OCI-LY1 (cell line): ENCODE results near the gene NDUFA3.

ENCODE experiments used
- EZH2 ChIP-seq: fragments of 200-600 bp; sonication (generic), shearing (Covaris generic); IDR thresholded peaks from 2 replicates; pipeline ENCODE4 v1.8.0; 2017; ENCODE audit warnings: borderline replicate concordance, mixed run types, mild to moderate bottlenecking, antibody characterized with exemption, low read length, moderate library complexity, mixed read lengths
- TF ChIP-seq, protein P1 (sequence below): fragments of 200-600 bp; sonication (generic), shearing (Covaris generic); IDR thresholded peaks from 2 replicates; pipeline ENCODE4 v1.5.1; 2017; ENCODE audit warnings: mild to moderate bottlenecking, antibody characterized with exemption, low read length, moderate library complexity, mixed read lengths

DNA sequence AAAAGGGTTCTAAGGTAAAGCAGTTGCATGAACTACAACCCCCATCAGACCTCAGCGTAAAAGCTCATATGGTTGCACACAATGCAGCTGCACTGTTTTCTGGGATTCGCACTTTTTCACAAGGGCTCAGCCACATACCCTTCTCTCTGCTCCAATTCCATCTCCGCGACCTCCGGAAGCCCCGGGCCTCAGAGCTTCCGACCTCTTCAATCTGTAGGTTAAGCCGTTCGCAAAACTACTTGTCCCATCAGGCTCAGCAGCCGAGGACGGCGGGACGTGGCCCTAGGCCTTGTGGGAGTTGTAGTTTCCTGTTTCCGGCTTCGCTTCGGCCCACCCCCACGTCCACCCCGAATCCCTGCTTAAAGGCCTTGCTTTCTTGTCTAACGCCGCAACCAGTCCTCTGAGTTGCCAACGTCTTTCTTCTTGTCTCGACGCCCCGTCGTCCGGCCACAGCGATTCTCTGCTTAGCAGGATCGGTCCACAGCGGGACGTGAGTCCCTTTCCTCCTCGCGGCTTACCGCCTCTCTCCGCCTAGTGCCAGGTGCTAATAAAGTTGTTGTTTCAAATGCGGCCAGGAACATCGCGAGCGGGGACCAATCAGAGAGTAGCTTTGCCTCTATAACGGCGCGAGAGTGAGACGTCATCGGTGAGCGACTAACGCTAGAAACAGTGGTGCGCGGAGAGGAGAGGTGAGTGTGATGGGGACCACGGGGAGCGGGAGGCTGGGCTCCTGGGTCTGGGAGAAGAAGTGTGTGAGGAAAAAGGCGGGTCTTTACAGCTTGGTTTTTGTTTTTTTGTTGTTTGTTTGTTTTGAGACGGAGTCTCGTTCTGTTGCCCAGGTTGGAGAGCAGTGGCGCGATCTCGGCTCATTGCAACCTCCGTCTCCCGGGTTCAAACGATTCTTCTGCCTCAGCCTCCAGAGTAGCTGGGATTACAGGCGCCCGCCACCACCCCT, 12.7 kb downstream of the NDUFA3 start, which contains the start of the genes PRPF31 and TFPT:
- TF ChIP-seq, protein P1, sequence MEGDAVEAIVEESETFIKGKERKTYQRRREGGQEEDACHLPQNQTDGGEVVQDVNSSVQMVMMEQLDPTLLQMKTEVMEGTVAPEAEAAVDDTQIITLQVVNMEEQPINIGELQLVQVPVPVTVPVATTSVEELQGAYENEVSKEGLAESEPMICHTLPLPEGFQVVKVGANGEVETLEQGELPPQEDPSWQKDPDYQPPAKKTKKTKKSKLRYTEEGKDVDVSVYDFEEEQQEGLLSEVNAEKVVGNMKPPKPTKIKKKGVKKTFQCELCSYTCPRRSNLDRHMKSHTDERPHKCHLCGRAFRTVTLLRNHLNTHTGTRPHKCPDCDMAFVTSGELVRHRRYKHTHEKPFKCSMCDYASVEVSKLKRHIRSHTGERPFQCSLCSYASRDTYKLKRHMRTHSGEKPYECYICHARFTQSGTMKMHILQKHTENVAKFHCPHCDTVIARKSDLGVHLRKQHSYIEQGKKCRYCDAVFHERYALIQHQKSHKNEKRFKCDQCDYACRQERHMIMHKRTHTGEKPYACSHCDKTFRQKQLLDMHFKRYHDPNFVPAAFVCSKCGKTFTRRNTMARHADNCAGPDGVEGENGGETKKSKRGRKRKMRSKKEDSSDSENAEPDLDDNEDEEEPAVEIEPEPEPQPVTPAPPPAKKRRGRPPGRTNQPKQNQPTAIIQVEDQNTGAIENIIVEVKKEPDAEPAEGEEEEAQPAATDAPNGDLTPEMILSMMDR: no peak
- no peak for TF ChIP-seq EZH2
